ENCODE measurements around the gene CST1. TPM values are rescaled to one million over a fixed set of nuclear protein-coding genes. Genes with fewer than 3 reads are reported as not detected.
"Not testable (repeated sequence)": the region's sequence is repeated elsewhere in the genome, so short reads cannot be mapped to it uniquely, and the experiment has no call there.

The CST1 gene, protein sequence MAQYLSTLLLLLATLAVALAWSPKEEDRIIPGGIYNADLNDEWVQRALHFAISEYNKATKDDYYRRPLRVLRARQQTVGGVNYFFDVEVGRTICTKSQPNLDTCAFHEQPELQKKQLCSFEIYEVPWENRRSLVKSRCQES
- 2.6 and 5.0 TPM in 2 replicates for total RNA-seq (2014; rRNA removed; shearing (Covaris generic))

DNA sequence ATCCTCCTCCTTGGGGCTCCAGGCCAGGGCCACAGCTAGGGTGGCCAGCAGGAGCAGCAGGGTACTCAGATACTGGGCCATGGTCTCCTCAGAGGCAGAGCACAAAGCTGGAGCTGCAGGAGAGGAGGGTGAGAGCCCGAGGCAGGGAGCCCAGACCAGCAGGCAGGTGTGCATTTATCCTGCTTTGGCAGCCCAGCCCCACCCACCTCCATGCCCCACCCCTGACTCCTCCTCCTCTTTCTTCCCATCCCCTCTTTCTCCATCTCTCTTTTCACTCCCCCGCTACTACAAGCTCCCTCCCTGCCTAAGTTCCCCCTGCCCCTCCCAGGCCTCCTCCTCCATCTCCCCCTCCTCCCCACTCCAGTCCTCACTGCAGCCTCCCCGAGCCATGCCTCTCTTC lies at the start of gene CST1:
CST1 (minus strand) TSS at position 150 of the 400 bp plus-strand sequence; CDS start at position 81, 69 bp downstream.
- DNase-seq (ENCODE audit: low read depth): not testable (repeated sequence)

DNA sequence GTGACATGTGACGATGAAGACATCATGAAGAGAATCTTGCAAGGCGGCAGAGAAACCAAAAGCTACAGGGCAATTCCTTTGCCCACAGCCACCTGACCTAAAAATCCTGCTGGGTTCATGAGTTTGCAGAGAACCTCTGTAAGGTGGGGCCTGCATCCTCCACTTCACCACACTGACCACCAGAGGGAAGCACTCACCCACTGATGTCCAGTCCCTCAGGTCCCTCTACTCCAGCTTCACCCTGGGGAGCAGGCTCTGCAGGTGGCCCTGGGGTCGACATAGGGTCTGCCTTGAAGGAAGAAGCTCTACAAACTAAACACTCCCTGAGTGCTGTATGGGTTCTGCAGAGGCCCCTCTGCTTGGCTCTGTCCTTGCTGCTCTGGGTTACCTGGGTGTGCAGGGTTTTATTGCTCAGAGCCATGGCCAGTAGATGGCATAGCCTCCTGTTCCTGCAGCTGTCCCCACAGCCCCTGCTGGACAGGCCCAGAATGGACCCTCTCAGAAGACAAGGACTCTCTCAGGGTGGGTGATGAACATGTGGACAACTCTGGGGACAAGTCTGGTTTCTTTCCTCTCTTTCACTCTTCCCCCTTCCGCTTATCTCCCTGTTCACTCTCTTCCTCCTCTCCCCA lies 48.6 kb upstream of the CST1 start:
- DNase-seq (ENCODE audit: low read depth): peak; percentile 36

DNA sequence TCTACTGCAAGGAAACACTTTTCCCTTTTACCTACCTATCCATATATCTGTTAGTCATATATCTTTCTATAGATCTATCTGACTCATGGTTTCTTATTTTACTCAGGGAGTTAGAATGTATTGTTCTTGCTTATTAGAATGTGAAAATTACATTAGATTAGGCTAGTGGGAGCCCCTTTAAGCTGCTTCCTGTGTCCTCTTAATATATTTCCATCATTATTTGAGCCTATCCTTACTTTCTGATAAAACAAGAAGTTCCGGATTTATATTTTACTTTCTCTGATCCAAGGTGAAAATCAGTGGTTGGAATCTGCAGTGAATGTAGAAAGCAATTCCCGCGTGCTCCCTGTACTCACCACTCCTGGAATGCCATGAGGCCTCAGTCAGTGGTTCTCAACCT lies 44.8 kb upstream of the CST1 start:
- DNase-seq (ENCODE audit: low read depth): no peak

DNA sequence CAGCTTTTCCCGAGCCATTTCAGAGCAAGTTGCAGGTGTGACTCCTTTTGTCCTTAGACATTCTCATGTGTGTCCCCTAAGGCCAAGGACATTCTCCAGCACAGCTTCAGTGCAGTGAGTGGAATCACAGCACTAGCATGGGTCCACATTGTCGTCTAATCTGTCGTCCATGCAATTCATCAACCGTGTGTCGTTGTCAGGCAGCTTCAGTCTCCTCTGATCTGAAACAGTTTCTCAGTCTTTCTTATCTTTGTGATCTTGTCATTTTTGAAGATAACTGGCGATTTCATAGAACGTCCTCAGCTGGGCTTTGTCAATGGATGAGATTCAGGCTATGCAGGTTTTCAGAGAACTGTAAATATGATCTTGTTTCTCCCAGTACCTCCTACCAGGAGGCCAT lies 44.1 kb upstream of the CST1 start:
- DNase-seq (ENCODE audit: low read depth): no peak

DNA sequence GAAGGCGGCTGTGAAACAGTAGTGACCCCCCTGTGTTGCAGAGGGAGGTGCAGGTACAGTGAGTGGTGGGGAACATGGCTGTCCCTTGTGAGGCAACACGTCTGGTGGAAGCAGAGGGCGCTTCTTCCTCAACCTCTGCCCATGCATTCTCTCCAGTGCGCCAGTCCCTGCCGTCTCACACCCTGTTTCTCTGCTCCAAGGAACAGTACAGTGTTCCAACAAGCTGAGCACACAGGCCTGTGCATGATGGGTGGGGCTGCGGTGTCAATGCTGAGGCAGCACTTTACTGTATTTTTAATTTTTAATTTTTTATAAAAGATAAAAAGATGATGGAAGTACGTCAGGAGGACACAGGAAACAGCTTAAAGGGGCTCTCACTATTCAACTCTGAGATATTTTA lies 43.3 kb upstream of the CST1 start:
- DNase-seq (ENCODE audit: low read depth): no peak

DNA sequence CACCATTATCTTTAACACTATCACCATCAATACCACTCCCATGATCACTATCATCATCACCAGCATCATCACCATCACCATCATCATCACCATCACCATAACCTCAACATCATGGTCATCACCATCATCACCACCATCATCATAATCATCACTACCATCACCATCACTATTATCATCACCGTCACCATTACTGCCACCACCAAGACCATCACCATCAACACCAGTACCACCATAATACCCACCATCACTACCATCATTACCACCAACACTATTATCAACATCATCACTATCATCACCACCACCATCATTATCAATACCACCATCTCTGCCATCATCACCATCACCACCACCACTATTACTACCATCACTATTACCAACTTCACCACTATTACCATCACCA lies 32.7 kb upstream of the CST1 start:
- DNase-seq (ENCODE audit: low read depth): no peak

DNA sequence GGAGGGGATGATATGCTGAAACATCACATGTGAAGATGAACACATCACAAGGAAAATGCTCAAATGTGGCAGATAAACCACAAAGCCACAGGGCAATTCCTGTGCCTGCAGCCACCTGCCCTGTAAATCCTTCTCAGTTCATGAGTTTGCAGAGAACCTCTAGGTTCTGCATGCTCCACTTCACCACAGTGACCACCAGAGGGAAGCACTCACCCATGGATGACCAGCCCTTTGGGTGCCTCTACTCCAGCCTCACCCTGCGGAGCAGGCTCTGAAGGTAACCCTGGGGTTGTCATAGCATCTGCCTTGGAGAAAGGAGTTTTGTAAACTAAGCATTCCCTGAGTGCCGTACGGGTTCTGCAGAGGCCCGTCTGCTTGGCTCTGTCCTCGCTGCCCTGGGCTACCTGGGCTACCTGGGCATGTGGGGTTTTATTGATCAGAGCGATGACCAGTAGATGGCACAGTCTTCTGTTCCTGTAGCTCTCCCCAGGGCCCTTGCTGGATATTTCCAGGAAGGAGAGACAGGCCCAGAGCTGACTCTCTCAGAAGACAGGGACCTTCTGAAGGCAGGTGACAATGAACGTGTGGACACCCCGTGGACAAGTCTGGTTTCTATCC lies 31.7 kb upstream of the CST1 start:
- DNase-seq (ENCODE audit: low read depth): peak; percentile 43

DNA sequence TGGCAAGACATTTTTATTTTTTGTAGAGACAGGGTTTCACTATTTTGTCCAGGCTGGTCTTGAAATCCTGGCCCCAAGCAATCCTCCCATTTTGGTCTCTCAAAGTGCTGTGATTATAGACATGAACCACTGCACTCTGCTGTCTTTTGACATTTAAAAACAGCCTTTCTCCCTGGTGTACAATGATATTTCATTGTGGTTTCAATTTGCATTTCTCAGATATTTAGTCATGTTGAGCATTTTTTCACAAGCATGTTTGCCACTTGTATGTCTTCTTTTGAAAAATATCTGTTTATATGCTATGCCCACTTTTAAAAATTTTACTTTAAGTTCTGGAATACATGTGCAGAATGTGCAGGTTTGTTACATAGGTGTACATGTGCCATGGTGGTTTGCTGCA lies 27.9 kb upstream of the CST1 start:
- peak; percentile 25 for DNase-seq (ENCODE audit: low read depth)

DNA sequence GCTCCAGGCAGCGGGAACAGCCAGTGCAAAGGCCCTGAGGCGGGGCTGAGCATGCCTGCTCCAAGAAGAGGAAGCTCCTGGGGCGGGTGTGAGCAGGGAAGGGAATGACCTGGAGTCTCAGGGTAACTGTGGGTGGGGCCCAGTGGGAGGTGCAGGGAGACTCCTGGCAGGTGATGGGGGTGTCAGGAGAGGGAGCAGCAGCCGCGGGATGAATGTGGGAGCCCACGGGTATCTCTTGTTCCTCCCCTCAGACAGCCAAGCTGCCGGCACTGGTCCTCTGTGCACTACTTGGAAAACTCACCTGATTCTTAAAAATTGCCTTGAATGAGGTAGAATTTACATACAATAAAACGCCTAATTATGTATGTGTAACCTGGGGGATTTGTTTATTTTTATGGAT lies 26.6 kb upstream of the CST1 start:
- not testable (repeated sequence) for DNase-seq (ENCODE audit: low read depth)

DNA sequence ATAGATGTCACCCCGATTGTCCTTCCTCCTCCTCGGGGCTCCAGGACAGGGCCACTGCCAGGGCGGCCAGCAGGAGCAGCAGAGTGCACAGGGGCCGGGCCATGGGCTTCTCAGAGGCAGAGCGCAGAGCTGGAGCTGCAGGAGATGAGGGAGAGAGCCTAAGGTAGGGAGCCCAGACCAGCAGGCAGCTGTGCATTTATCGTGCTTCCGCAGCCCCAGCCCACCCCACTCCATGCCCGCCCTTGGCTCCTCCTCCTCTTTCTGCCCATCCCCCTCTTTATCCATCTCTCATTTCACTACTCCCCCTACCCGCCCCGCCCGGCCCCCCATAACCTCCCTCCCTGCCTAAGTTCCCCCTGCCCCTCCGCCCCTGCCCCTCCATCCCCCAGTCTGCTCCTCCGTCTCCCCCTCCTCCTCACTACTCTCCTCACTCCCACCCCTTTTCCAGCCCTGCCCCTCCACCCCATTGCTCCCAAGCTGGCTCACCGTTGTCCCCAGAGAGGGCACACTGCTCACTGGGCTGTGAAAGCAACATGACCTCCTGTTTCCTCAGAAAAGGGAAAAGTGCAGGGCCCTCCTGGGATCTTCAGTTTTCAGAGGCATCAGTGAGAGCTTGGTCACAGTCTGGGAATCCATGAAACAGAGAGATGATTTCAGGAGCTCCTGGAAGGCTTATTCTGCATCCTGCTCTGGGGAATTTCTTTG lies 25.5 kb upstream of the CST1 start:
- no peak for DNase-seq (ENCODE audit: low read depth)

DNA sequence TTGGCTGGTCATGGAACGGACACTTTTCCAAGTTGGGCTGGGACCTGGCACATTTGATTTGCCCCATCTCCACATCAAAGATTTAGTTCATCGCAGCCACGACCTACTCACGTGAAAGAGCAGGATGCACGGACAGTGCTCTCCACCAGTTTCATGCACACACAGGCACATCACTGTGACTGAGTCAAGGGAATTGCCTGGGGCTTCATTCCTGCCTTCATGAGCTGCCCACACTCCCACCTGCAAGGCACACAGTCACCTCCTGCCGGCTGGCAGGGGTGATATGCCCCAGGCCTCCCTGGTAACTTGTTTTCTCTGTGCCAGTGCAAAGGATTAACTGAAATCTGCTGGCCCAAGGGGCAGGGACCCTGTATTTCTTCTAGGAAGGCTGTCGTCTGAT lies 23.3 kb upstream of the CST1 start:
- peak; percentile 68 for DNase-seq (ENCODE audit: low read depth)

DNA sequence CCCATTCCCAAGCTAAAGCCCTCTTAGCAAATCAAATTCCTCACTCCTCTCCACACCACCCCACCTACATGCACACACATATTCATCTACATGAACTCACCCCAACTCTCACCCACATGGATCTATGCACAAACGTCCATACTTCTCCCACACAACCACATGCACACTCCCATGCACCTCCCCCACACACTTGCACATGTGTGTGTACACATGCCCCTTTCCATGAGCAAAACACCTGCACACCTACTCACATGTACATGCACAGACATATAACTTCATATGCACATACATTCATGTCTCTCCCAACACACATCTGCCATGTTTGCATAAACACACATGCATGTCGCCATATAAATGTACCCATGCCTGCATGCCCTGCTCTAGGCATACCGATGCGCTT lies 22.8 kb upstream of the CST1 start:
- no peak for DNase-seq (ENCODE audit: low read depth)

DNA sequence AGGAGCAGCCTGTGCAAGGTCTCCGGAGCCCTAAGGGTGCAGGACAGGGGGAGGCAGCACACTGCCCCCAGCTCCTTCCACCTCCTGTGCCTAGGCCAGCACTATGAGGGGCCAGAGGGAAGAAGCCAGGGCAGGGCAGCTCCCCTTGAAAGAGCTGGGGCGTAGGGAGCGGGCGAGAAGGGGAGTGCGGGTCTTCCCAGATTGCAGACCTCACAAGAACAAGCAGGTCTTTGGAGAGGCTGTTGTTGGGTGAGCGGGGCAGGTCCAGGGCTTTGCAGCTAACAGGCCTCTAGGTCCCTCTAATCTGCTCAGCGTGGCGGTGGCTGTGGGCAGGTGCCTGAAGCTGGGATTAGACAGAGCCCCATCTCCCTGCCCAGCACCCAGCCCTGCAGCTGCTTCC lies 22.4 kb upstream of the CST1 start:
- no peak for DNase-seq (ENCODE audit: low read depth)

DNA sequence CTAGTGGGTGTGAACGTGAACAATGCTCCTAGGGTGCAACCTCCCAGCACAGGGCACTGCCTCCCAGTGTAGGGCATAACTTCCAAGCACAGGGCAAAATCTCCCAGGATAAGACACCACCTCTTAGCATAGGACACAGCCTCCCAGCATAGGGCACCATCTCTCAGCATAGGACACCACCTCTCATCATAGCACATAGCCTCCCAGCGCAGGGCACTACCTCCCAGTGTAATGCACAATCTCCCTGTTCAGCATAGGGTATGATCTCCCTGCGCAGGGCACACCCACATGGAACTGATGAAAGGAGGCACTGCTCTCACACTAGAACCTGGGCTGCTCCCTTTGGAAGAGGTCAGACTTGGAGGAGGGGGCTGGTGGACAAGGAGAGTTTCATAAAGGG lies 21.3 kb upstream of the CST1 start:
- no peak for DNase-seq (ENCODE audit: low read depth)

DNA sequence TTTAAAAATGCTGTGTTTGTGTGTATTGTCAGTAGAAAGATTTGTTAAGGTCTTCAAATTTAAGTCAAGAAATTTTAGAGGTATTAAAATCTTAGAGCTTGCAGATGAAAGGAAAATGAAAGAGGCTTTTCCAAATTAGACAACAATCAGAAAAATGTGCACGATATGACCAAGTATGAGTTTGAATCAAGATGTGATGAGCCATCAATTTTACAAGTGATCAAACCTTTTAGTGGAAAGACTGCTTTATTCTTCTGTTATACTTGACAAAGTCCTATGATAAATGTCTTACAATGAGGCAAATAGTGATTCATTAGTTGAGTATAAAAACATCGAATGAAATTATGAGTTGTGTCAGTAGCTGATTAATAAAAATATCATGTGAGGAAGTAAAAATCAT lies 19.6 kb upstream of the CST1 start:
- DNase-seq (ENCODE audit: low read depth): no peak

DNA sequence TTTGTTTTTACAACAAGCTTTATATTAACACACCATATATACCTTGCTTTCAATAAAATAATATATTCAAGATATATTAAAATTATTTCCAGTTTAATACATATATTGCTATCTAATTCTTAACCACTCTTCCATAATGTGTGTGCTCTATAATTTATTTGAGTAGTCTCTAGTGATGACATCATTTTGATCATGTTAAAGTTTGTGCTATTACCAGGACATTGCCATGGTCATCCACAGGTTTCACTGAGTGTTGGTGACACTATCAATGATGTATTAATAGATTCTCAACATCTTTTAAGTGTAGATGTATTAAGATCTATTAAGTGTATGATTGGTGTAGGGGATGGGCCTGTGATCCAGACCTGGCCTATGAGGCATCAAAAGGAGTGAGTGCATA lies 17.8 kb upstream of the CST1 start:
- not testable (repeated sequence) for DNase-seq (ENCODE audit: low read depth)

DNA sequence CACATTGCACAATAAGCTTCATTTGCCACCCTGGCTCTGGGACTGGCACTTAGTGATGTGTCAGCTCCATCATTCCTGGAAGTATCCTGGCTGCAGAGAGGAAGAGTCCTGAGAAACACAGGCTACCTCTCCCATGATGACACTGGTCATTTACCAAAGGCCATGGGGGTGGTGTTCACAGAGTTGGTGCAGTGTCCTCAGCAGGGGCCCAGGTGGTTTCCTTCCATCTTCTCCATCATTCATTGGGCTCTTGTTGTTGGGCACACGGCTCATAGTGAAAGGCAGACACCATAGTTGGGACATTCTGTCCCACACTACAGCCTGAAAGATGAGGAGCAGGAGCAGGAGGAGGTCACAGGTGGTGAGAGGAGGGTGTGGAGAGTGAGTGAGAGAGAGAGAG lies 15.8 kb upstream of the CST1 start:
- DNase-seq (ENCODE audit: low read depth): no peak

DNA sequence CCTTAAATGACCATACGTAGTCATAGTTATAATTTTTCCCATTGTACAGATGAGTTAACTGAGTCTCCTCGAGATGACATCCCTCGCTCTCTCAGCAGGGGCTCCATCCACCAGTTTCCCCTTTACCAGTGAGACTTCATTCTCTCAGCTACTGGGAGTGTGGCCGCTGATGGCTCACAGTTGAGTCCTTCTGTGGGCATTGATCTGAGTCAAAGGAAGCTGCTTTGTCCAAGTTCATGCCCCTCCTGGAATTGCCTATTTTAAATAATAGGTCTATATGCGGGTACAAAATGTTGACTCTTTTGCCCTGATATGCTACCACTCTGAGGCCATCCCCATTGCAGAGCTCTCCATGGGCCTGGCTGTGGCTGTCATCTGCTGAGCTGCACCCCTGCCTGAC lies 14.8 kb upstream of the CST1 start:
- no peak for DNase-seq (ENCODE audit: low read depth)

DNA sequence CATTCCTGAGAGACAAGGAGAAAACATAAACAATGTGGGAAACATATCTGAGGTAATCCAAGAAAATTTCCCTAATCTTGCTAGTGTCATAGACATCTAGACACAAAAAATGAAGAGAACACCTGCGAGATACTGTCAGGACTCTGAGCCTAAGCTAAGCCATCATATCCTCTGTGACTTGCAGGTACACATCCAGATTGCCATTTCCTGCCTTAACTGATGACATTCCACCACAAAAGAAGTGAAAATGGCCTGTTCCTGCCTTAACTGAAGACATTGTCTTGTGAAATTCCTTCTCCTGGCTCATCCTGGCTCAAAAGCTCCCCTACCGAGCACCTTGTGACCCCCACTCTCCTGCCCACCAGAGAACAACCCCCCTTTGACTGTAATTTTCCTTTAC lies 13.9 kb upstream of the CST1 start:
- DNase-seq (ENCODE audit: low read depth): not testable (repeated sequence)

DNA sequence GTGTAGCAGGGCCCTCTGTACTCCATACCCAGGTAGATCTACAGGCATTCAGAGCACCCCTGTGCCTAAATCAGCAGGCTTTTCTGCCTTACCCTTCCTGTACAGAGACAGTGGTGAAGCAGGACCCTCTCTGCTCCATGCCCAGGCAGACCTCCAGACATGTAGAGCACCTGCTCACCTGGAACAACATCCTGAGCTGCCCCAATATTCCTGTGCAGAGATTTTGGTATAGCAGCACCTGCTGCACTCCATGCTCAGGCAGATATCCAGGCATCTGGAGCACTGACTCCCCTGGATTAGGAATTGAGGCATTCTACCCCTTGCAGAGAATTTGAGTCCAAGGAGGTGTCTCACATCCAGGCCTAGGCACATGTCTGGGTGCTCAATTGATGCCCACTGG lies 12.6 kb upstream of the CST1 start:
- no peak for DNase-seq (ENCODE audit: low read depth)

DNA sequence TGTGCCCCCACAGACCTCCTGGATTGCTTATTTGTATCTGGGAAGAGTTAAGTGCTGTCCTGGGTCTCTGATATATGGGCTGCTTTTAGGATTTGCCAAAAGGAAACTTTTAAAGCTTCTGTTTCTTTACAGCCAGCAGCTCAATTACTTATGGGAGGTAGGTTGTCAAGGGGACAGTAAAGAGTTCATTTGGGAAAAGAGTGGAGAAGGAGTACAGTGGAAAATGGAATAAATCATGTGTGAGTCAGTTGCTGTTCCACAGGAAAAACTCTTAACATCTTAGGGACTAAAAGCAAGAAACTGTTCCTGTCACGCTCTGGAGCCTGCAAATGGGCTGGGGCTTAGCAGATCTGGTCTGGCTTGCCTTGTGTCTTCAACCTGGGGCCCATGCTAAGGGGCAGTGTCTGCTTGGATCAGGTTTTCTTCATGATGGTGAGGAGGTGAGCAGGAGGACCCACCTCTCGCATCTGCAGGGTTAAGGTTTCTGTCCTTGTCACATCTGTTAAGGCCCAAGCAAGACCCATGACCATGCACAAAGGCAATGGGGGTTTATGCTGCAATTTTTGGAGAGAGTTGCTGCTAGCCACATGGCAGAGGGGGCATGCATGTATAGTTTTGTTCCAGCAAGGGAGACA lies 8.7 kb upstream of the CST1 start:
- no peak for DNase-seq (ENCODE audit: low read depth)

DNA sequence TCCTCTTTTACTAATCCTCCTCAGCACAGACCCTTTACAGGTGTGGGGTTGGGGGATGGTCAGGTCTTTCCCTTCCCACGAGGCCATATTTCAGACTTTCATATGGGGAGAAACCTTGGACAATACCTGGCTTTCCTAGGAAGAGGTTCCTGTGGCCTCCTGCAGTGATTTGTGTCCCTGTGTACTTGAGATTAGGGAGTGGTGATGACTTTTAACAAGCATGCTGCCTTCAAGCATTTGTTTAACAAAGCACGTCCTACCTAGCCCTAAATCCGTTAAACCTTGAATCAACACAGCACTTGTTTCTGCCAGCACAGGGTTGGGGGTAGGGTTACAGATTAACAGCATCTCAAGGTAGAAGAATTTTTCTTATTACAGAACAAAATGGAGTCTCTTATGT lies 6.1 kb upstream of the CST1 start:
- DNase-seq (ENCODE audit: low read depth): not testable (repeated sequence)
